GM12874 (cell line): Measurements from ENCODE around the gene SCAI.

ENCODE experiments used
- CTCF ChIP-seq: IDR thresholded peaks from 2 replicates; pipeline ENCODE4 v1.5.1; 2011; ENCODE audit warnings: low read depth, mild to moderate bottlenecking, control low read depth, low read length, moderate library complexity; ENCODE audit not compliant: insufficient read depth

Gene SCAI

GRCh38 chr9:125088752-125089151 is 54.6 kb downstream of the SCAI start:
- TF ChIP-seq CTCF: no peak

- no peak for TF ChIP-seq CTCF
These were observed 57.4 kb downstream of the SCAI start for GRCh38 chr9:125085703-125086477.

- no peak for TF ChIP-seq CTCF
These were observed 63.4 kb downstream of the SCAI start for GRCh38 chr9:125079931-125080330.

DNA sequence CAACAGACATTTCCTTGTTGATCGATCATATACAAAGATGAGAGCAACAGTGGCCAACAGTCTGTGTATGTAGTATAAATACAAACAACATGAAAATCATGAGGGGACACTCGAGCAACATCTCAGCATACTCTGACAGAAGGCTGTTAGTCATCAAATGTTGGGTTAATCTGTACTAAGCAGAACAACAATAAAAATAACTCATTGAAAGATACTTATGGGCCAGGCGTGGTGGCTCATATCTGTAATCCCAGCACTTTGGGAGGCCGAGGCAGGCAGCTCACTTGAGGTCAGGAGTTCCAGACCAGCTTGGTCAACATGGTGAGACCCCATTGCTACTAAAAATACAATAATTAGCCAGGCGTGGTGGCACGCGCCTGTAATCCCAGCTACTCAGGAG is 67.3 kb downstream of the SCAI start:
- no peak for TF ChIP-seq CTCF

DNA sequence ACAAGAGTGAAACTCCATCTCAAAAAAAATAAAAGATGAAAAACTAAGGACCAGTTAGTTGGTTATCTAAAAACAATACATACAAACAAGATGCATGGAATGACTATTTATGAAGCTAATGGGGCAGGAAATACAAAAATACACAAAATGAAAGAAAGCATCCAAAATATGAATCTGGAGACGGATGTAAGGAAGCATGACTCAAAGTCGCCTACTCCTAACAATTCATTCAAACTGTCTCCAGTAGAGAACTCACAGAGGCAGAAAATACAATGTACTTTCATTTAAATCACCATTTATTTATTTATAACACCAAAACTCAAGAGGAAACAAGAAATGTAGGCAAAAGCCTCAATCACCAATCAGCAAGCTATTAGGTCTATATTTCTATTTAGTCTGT is 68.4 kb downstream of the SCAI start:
- TF ChIP-seq CTCF: no peak

DNA sequence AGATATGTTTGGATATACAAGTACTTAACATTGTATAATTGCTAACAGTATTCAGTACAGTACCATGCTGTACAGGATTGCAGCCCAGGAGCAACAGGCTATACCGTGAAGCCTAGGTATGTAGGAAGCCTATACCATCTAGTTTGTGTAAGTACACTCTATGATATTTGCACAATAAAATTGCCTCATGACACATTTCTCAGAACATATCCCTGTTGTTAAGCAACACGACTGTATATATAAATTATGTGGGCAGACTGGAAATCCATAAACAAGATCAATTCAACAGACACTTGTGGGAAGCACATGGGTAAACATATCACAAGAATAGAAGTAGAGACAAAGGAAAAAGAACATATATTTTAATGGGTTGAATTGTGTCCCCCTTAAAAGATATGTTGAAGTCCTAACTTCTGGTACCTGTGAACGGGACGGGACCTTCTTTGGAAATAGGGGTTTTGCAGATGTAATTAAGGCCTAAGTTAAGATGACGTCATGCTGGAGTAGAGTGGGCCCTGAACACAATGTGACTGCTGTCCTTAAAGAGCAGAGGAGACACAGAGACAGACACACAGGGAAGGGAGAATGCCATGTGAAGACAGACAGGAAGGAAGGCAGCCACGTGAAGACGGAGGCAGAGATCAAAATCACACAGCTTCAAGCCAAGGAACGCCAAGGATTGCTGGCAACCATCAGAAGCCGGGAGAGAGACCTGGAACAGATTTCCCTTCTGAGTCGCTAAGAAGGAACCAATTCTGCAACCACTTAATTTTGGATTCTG is 76.3 kb downstream of the SCAI start:
- TF ChIP-seq CTCF: no peak

- TF ChIP-seq CTCF: no peak
These were observed 81.9 kb downstream of the SCAI start for GRCh38 chr9:125061391-125061790.
